GM10266 (cell line): Measurements from ENCODE around the gene SHISAL1.

ENCODE experiments used
- DNase-seq: peaks from one replicate; pipeline ENCODE4 v3.0.0; 2012; ENCODE audit errors: extremely low spot score
- CTCF ChIP-seq: IDR thresholded peaks from 2 replicates; pipeline ENCODE4 v1.5.1; 2012; ENCODE audit warnings: mild to moderate bottlenecking, low read depth; ENCODE audit not compliant: control insufficient read depth, insufficient read depth; ENCODE audit errors: missing control alignments

The SHISAL1 gene

GRCh38 chr22:44289414-44290171 lies 23.2 kb downstream of the SHISAL1 start:
- no peak for DNase-seq
- no peak for TF ChIP-seq CTCF

GRCh38 chr22:44288913-44289312 lies 23.8 kb downstream of the SHISAL1 start:
- DNase-seq, result no peak
- no peak for TF ChIP-seq CTCF

- no peak for TF ChIP-seq CTCF
- no peak for DNase-seq
Measured at GRCh38 chr22:44287741-44288140, 25.0 kb downstream of the SHISAL1 start.

- DNase-seq, result no peak
- TF ChIP-seq CTCF, result no peak
Measured at GRCh38 chr22:44287121-44287693, 25.5 kb downstream of the SHISAL1 start.

GRCh38 chr22:44286646-44287045 lies 26.1 kb downstream of the SHISAL1 start:
- no peak for DNase-seq
- TF ChIP-seq CTCF, result no peak

- no peak for DNase-seq
- TF ChIP-seq CTCF, result no peak
Measured at GRCh38 chr22:44284711-44285110, 28.0 kb downstream of the SHISAL1 start.

GRCh38 chr22:44281768-44282637 lies 30.7 kb downstream of the SHISAL1 start:
- no peak for TF ChIP-seq CTCF
- DNase-seq, result no peak
